Fibroblast of upper back skin (primary cell): ENCODE results near the gene TRIM32.

Experiments used
- DNase-seq: peaks from one replicate; pipeline ENCODE4 v3.0.0-alpha.2; 2013

Gene TRIM32

DNA sequence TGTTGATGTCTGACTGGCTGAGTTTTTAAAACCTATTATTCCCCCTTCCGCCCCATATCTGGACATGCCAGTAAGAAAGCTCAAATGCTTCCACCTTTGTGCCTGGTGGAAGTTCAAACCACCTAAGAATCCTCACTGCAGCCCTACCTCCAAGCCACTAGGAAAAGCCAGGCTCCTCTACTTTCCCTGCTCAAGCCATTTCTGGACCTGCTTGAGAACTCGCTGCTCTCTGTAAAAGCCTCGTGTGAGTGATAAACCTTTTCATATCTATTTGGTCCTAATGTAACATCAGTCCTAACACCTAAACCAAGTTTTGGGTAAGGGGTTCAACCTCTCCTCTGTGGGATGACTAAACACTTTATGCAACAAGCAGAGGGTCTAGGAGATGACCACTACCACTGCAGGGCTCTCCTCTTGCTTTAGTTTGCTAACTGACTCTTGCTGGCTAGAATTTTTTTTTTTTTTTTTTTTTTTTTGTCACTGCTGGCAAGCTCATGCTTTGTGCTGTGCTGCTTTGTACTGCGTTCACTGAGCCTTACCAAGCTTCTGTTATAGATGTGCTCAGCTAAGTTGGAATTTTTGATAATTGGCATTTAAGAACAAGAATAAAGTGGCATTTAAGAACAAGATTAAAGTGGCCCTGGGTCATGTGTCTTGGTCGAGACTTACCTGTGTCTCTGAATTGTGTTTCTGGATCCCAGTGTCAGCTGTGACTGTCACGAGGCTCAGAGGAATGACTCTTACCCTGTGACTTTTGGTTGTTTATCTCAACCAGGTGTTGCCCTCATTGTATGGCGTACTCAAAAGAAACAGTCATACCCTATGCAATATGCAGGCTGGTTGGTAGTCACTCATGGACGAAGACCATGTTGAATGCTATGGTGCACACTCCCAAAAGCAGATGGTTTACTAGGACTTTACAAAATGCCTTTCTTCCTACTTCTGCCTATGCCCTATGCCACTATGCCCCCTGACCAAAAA, 19.5 kb downstream of the TRIM32 start:
- no peak for DNase-seq

DNA sequence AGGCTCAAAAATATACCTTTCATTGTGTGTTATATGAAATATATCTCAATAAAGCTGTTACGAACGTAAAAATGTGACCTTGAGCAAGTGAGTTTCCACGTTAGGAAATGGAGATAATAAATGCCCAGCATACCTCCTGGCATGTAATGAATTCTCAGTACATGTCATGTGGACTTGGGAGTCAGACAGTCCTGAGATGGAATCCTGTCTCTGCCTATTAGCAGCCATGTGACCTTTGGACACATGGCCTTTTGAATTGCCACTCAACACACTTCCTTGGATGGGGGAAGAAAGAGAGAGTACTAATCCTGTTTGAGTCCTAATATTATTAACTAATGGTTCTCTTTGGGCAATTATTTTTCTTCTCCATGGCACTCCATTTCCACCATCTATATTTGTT, 25.7 kb downstream of the TRIM32 start:
- no peak for DNase-seq

DNA sequence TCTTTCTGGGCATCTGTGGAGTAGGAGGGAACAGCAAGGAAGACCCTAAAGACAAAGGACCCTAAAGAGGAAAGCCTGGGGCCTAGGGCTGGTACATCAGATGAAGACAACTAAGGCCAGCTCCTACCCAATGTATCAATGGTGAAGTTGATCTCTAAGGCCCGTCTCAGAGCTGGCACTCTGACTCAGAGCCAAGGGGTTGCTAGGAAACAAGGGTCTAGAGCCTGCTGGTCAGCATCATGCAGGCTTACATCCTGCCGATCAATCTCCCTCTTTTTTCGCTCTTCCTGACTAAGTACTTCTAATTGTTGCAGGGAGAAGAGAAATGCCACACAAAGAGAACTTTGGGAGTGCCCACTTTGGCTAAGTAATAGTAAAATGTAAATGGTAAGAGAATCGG, 26.2 kb downstream of the TRIM32 start:
- no peak for DNase-seq

DNA sequence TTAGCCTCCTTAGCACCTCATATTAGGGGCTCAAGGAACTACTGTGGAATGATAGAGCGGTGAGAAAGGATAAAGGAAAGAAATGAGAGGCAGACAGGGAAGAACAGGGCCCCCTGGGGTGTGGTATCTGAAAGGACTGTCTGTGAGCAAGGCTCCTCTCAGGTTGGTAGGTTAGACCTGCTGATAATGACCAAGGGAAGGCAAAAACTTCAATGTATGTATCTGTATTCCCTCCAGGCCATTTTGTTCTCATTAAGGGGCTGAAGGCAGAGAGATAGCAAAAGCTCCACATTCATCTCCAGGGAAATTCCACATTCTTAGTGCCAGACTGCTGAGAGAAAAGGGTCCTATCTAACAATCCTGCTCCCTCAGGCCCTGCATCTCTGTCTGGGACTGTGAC, 28.6 kb downstream of the TRIM32 start:
- no peak for DNase-seq

DNA sequence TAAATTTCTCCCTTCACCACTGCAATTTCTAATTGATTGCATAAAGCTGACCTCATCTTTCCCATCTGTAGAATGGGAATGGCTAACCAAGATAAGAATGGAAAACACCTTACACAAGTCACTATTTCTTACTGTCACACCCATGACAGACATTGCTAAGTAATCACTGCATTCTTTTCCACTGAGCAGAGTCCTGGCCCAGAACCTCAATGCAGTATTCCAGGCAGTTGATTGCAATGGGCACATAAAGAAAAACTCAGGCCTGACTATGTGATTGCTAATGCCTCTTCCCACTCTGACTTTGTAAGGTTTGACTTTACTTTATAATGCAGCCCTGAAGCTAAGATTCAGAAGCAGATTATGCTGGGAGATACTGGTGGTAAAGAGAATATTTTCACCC, 29.3 kb downstream of the TRIM32 start:
- no peak for DNase-seq

DNA sequence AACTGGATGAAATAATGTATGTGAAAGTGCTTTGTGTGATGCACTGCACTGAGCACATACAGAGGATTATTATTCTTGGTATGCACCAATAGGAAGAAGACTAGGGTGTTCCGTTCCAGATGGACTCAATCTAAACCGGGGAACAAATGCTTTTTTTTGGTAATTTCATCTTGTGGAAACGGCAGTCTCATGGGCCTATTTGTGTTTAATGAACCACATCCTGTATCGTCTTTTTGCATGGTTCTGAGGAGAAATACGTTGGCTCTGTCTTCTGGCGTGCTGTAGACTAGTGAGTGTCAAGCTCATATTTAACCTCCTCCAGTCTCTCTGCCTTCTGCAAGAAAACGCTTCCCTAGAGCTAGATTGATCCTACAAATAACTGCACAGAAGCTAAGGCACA, 30.0 kb downstream of the TRIM32 start:
- peak; percentile 81 for DNase-seq

DNA sequence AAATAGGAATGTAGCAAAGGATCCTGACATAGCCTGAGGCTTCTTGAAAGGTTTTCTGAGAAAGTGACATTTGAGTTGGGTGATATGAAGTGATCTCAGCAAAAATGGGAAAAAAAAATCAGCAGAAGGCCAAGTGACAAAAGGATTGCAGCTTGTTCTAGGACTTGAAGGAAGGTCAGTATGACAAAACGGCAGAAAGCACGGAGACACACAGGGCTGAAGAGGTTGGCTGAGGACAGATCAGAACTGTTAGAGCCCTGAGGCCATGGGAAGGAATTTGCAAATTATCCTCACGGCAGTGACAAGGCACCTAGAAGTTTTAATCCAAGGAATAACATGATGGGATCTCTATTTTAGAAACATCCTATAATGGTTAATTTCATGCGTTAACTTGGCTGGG, 31.0 kb downstream of the TRIM32 start:
- no peak for DNase-seq

DNA sequence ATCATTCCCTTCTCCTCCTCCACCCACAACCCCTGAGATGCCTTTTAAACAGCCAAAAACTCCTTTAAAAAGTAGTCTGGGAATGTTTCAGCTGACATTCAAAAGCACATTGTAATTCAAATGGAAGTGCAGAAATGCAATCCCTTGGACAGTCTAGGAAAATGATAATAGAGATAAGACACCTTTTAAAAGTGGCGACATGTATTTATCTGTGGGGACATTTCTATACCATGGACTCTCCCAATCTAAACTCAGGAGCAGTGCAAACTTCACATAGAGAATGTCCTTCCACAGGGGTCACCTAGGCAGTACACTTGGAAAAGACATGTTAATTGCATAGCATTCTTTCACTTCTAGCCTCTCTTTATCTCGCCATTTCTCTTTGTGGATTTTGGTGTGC, 33.0 kb downstream of the TRIM32 start:
- DNase-seq = no peak

DNA sequence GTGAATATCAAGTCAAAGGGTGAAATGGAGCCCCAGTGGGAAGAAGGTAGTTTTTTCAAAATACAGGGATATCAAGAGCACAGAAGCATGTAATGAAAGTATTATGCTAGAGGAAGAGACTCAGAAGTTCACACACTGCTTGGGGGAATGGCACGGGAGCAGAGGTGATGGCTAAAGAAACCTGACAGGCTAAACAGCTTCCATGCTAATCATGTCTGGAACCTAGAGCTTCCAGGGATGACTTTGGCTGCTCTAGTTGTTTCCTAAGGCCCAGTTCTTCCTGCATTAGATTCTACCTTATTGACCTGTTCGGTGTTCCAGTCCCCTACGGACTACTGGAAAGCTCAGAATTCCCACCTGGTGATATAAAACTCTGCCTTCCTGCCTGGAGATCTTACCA, 34.3 kb downstream of the TRIM32 start:
- no peak for DNase-seq

DNA sequence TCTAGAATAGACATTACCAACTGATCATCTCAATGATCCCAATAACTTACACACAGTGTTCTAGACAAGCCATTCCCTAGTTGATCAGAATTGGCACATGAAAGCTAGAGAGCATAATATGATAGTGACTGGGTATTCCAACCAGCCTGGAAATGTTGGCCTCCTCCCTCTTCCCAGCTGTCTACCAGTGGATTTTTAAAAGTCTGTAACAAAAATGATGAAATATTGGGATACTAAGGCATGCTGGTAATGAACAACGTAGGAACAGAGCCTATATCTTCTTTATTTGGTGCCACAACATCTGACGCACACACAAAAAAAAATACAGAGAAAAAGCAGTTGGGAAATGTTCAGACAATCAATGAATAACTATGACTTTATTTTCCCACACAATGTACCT, 34.8 kb downstream of the TRIM32 start:
- DNase-seq = no peak

DNA sequence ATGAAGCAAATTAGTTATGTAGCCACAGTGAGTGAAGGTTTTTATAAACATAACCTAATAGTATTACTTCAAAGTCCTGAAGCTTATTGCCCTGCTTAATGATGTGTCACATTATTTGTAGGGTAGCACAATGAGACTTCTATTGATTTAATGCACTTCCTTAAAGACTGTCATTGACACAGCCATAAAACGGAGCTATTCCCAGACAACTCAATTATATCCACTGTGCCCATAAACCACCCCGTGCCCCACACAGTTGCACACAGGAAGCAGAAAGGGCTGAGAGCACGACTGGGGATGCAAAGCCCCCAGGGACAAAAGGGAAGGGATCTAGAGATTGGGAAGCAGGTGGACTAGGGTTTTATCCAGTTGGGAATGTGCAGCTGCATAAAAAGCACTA, 37.0 kb downstream of the TRIM32 start:
- DNase-seq = no peak

DNA sequence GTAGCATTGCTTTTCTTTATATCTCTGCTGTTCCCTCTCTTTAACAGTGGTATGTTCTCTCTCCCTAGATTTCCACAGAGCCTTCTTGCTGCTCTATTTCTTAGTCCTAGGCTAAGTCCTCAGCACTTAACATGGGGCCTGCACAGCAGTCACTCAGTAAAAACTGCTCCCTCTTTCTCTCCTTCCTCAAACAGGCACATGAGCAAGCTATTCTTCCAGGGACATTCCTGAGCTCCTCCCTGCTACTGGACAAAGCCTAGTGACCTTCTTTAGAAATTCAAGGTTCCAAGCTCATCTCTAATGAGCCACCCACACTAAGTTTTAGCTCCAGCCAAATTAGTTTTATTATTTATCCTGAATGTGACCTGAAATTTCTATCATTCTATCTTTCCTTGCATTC, 39.5 kb downstream of the TRIM32 start:
- no peak for DNase-seq

DNA sequence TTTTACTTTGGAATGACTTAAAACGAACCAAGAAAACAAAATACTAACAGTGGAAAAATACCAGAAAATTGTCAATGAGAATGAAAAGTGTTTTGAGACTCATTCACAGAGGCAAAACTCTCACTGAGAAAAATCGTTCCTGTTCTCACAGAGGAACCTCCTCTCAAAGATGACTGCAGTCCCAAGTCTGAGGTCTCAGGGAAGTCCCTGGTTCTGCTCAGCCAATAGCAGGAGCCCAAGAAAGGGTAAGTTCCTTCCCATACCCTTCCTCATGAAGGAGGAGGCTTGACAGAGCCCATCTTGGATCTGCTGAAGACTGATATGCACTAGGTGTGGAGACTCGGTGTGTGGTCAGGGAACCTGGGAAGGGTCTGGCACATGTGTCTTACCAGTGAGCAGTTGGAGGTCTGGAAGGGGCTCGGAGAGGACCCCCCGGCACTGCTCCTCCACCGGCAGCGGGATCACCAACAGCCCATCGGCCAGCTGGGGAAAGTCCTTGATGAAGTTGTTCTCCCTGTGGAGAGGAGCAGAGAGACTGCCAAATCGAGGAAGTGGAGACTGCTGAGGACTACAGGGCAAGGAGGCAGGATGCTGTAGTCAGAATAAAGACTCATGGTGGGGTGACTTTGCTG, 46.0 kb downstream of the TRIM32 start:
- DNase-seq = no peak

DNA sequence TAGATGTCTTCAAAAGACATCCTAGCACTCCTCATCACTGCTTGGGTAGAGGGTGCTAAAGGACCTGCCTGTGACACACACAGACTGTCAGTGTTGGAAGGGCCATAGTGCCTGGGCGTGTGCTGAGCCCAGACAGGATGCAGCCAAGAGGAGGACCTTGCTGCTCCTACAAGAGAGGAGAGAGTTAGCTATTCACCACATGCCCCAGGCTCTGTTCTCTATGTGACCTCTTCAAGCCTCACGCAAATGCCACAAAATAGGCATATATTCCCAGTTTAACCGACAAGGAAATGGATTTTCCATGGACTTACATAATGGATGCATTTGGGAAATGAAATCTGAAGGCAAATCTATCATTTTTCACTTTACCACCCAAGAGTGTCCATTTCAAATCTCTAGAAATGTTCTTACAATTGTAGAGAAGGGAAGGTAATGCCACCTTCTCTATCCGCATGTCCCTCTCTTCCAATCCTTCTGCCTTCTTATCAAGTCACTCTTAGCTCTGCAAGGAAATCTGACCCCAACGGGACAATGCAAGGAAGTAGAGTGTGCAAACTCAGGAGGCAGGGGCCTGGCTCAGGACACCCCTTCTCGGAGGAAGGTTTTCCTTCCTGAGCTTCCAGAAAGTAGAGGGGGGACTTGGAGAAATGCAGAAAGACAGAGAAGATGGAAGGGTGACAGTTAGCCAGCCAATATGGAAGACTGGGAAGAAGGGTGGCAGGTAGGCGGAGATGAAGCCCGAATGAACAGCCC, 49.5 kb downstream of the TRIM32 start:
- DNase-seq = no peak

DNA sequence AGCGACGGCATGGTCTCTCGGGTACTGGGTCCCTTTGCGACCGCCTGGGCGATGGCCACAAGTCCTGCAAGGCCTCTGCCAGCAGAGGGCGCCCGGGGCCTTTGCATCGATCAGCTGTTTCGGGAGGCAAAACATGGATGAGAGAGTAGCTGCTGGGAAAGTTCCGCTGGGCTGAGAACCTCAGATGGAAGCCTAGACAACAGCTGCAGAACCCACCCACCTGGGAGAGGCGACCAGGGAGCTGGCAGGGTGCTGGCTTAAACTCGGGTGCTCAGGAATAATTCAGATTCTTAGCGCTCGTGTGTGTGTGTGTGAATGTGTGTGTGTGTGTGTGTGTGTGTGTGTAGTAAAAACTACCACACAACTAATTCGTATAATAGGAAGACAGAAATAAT, 50.0 kb downstream of the TRIM32 start:
- DNase-seq = peak; percentile 71

DNA sequence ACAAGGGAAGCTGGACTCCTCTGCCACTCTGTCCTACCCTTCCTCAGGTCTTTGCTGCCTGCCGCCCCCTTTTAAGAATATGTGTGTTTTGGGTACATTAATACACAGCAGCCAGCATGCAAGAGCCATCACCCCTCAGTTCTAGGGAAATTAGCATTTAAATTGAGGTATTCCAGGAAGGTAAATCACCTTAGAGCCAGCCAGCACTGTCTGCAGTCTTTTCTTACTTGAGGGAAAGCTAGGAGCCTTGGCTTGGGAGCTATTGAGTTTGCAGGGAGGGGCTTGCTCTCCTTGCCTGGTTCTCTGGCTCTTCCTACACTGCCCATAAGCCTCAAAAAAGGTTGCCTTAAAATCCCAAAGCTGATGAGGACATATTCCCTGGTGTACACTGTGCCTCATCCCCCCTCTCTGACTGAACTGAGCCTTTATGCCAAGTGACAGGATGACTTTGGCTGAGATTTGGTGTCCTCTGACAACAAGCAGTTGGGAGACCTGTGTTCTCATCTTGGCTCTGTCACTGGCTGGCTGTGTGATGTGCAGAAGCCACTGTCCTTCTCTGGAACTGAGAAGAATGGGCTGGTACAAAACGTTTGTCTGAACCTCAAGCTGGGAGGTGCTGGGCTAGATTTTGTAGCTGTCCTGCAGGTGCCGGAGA, 54.1 kb downstream of the TRIM32 start:
- DNase-seq = no peak

DNA sequence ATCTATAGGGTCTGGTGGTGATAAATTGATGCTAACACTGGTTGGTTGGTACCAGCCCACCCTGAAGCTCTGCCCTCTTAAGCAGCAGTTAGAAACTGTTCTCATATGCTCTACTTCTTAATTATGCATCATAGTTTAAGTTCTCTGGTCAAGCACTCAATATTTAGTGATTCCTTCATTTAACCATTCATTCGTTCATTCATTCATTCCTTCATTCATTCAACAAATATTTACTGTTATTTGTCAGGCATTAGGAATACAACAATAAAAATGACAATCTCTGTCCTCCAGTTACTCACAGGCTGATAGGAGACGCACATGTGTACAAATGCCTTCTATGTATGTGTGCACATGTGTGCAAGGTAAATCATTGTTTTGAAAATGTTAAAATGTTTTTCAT, 54.6 kb downstream of the TRIM32 start:
- no peak for DNase-seq

DNA sequence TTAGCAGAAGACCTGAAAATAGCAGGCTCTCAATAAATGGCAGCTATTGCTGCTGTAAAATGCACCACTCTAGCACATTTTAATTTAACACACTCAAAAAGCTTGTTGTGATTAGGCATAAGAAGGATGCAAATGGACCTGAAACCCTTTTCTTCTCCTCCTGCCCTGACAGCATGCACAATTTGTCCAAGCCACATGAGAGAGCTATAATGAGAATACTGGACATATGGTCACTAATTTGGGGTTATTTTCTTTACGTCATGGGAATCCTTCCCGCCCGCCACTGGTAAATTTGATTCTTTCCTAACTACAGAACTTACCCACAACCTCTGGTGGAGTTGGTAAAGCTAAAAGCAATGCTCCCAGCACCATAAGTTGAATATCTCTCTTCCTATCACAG, 62.1 kb downstream of the TRIM32 start:
- DNase-seq = no peak

DNA sequence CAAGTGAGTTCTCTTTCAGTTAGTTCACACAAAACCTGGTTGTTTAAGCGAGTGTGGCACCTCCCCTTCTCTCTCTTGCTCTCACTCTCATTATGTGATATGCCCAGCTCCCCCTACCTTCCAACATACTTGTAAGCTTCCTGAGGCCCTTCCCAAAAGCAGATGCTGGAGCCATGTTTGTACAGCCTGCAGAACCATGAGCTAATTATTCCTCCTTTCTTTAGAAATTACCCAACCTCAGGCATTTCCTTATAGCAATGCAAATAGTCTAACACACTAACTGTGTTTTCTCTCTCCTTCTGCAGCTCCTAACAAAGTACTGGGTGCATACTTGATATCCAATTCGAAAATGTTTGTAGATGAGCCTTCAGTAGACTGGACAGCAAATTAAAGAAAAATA, 62.7 kb downstream of the TRIM32 start:
- no peak for DNase-seq

DNA sequence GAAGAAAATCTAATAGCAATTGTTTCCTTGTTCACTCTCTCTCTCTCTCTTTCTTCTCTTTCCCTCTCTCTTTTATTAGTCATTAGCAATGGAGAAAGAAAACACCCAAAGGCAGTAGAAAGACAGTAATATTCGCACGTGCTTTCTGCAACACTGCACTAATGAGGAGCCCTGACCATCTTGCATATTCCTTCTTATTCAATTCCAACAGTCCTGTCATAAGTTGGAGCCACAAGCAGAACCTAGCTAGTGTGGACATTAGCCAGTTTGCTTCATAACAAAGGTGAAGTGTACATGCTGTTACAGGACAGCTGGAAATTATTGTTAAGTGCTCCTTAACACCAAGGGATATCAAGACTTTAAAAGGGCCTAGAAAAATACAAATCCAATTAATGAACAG, 63.4 kb downstream of the TRIM32 start:
- no peak for DNase-seq
